Measurements from ENCODE around the gene NBAS. TPM values are rescaled to one million over a fixed set of nuclear protein-coding genes. Genes with fewer than 3 reads are reported as not detected.

The NBAS gene
- polyA plus RNA-seq, 1 donor from 2014 or later, result 31.9 TPM

- Histone ChIP-seq H3K9me3 (ENCODE audit: low read length) (no peaks in the 10 kb centered on the region), H3K79me2 (replicated peaks; ENCODE audit: insufficient read depth, low read length) (no peaks in the 10 kb centered on the region), H4K20me1 (ENCODE audit: insufficient read depth) (no peaks in the 10 kb centered on the region), H3K4me3 (ENCODE audit: low read length) (no peak overlapping the region), H3K9me2 (ENCODE audit: insufficient read depth, low read length) (no peaks in the 10 kb centered on the region), H3K36me3 (ENCODE audit: insufficient read depth, low read length) (no peaks in the 10 kb centered on the region), H3K4me2 (ENCODE audit: low read length) (no peak overlapping the region), H3K27me3 (ENCODE audit: insufficient read depth, low read depth, low read length) (no peaks in the 10 kb centered on the region), H3F3A (ENCODE audit: insufficient read depth, low read length, poor library complexity, severe bottlenecking) (no peaks in the 10 kb centered on the region), H2AFZ (ENCODE audit: low read depth, low read length) (no peak overlapping the region), H3K27ac (ENCODE audit: low read length) (no peak overlapping the region), H3K9ac (ENCODE audit: low read length) (no peak overlapping the region)
- no peak for TF ChIP-seq CTCF (IDR thresholded peaks at IDR 0.05; ENCODE audit: poor library complexity, severe bottlenecking)
- no peak for TF ChIP-seq RAD21 (conservative IDR thresholded peaks at IDR 0.05)
- TF ChIP-seq MXI1 (conservative IDR thresholded peaks at IDR 0.05; ENCODE audit: poor library complexity, severe bottlenecking), result no peak
- no peak for TF ChIP-seq TAF1 (IDR thresholded peaks at IDR 0.05; ENCODE audit: low read depth)
- no peak for TF ChIP-seq REST (IDR thresholded peaks at IDR 0.05; ENCODE audit: borderline replicate concordance)
- no peak for TF ChIP-seq POLR2AphosphoS5 (IDR thresholded peaks at IDR 0.05)
- no peak for TF ChIP-seq SMC3 (conservative IDR thresholded peaks at IDR 0.05; ENCODE audit: poor library complexity)
- no peak for TF ChIP-seq EP300 (conservative IDR thresholded peaks at IDR 0.05; ENCODE audit: poor library complexity, severe bottlenecking)
- TF ChIP-seq EZH2 (IDR thresholded peaks at IDR 0.05; ENCODE audit: borderline replicate concordance, insufficient read depth, low read length, poor library complexity, severe bottlenecking), result no peak
Observed at GRCh38 chr2:15498554-15498953, 62.6 kb downstream of the NBAS start.

- Histone ChIP-seq H3K79me2 (replicated peaks; ENCODE audit: insufficient read depth, low read length) (no peaks in the 10 kb centered on the region), H3K9me2 (ENCODE audit: insufficient read depth, low read length) (no peaks in the 10 kb centered on the region), H3F3A (ENCODE audit: insufficient read depth, low read length, poor library complexity, severe bottlenecking) (no peaks in the 10 kb centered on the region), H3K27ac (ENCODE audit: low read length) (no peak overlapping the region), H3K9me3 (ENCODE audit: low read length) (no peaks in the 10 kb centered on the region), H3K36me3 (ENCODE audit: insufficient read depth, low read length) (no peaks in the 10 kb centered on the region), H3K4me3 (ENCODE audit: low read length) (no peak overlapping the region), H4K20me1 (ENCODE audit: insufficient read depth) (no peaks in the 10 kb centered on the region), H2AFZ (ENCODE audit: low read depth, low read length) (no peak overlapping the region), H3K27me3 (ENCODE audit: insufficient read depth, low read depth, low read length) (no peaks in the 10 kb centered on the region), H3K9ac (ENCODE audit: low read length) (no peak overlapping the region), H3K4me2 (ENCODE audit: low read length) (no peak overlapping the region)
- TF ChIP-seq EP300 (conservative IDR thresholded peaks at IDR 0.05; ENCODE audit: poor library complexity, severe bottlenecking) (no peak), MXI1 (conservative IDR thresholded peaks at IDR 0.05; ENCODE audit: poor library complexity, severe bottlenecking) (no peak), RAD21 (conservative IDR thresholded peaks at IDR 0.05) (no peak)
Observed at GRCh38 chr2:15494877-15495276, 66.3 kb downstream of the NBAS start.

Data from neural cell (in vitro differentiated cells).